ENCODE measurements around the gene CRADD.
"Not testable (repeated sequence)": the region's sequence is repeated elsewhere in the genome, so short reads cannot be mapped to it uniquely, and the experiment has no call there.

The CRADD gene

GRCh38 chr12:93862424-93862823, 185.2 kb downstream of the CRADD start:
- CTCF ChIA-PET = no interaction called here
- peaks cover 33% of the 10 kb centered on the region for H3K9me3 Mint-ChIP-seq
- H3K36me3 Mint-ChIP-seq = peaks cover 13% of the 10 kb centered on the region
- peaks cover 5% of the 10 kb centered on the region for H3K27me3 Mint-ChIP-seq
- no peak for DNase-seq
- no peaks in the 10 kb centered on the region for H3K4me1 Mint-ChIP-seq
- no peak overlapping the region for H3K4me3 Mint-ChIP-seq
- no peak overlapping the region for H3K27ac Mint-ChIP-seq

DNA sequence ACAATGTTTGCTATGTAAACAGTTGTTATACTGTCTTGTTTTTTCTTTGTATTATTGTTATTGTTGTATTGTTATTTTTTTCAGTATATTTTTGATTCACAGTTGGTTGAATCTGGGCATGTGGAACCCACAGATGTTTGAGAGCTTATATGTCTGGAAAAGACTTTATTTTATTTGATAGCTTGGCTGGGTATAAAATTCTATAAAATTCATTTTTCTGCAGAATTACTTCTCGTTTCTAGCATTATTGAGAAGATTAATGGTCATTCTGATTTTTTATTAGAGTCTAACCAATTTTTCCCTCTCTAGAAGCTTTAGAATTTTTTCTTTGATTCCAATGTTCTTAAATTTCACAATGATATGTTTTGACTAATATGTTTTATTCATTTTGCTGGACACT, 188.6 kb downstream of the CRADD start:
- Mint-ChIP-seq H3K27ac (no peak overlapping the region), H3K4me3 (no peak overlapping the region), H3K27me3 (peaks cover 13% of the 10 kb centered on the region), H3K9me3 (peaks cover 47% of the 10 kb centered on the region), H3K4me1 (no peaks in the 10 kb centered on the region), H3K36me3 (peaks cover 17% of the 10 kb centered on the region)
- DNase-seq = no peak
- CTCF ChIA-PET = interaction anchor here (1.3 kb wide), 1 partner anchor 8 kb away, joined by 3 read pairs; no protein-coding TSS in a partner anchor

GRCh38 chr12:93868771-93869170, 191.6 kb downstream of the CRADD start:
- H3K27me3 Mint-ChIP-seq = peaks cover 13% of the 10 kb centered on the region
- H3K9me3 Mint-ChIP-seq = peaks cover 61% of the 10 kb centered on the region
- no peaks in the 10 kb centered on the region for H3K4me1 Mint-ChIP-seq
- CTCF ChIA-PET = no interaction called here
- DNase-seq = no peak
- no peak overlapping the region for H3K27ac Mint-ChIP-seq
- peaks cover 21% of the 10 kb centered on the region for H3K36me3 Mint-ChIP-seq
- H3K4me3 Mint-ChIP-seq = no peak overlapping the region

DNA sequence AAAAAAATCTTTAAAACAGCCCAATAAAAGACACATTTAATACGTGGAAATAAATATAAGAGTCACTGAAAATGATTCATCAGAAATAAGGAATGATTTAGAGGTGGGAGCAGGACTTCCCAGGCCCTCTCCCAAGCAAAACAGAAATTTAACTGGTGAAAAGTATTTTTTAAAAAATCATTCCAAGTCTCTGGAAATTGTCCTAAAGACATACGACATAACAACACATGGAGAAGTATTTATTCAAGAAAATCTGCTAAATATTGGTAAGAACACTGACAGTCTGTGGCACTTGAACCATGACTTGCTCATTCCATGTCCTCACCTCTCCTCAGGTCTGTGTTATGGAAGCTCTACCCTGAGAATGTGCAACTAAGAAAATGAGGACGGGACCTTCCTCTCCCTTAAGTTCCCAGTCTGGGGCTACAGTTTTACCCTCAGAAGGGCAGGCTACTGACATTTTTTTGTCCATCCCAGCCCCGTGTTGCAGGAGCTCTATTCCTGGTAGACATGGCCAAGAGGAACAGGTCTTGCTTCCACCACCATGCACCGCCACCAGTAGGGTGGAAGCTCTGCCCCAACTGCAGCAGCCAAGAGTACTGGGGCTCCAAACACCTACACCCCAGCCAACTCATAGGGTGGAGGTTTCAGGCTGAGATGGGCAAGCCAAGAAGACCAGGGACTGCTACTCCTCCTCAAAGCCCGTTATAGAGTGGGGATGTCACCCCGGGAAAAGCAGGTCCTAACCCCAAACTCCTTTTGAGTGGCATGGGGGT, 193.0 kb downstream of the CRADD start:
- CTCF ChIA-PET = no interaction called here

GRCh38 chr12:93871566-93871965, 194.4 kb downstream of the CRADD start:
- H3K4me3 Mint-ChIP-seq, H3K27ac Mint-ChIP-seq, H3K4me1 Mint-ChIP-seq, DNase-seq, CTCF ChIA-PET: not testable (repeated sequence)
- Mint-ChIP-seq H3K36me3 (peaks cover 31% of the 10 kb centered on the region), H3K9me3 (peaks cover 66% of the 10 kb centered on the region), H3K27me3 (peaks cover 17% of the 10 kb centered on the region)

More for the DNA sequence above, 193.0 kb downstream of the CRADD start:
- Mint-ChIP-seq H3K4me3 (no peak overlapping the region), H3K27ac (no peak overlapping the region), H3K4me1 (no peaks in the 10 kb centered on the region), H3K27me3 (peaks cover 16% of the 10 kb centered on the region), H3K9me3 (peaks cover 64% of the 10 kb centered on the region), H3K36me3 (peaks cover 31% of the 10 kb centered on the region)
- DNase-seq = no peak

GRCh38 chr12:93873561-93873960, 196.4 kb downstream of the CRADD start:
- no peak overlapping the region for H3K4me3 Mint-ChIP-seq
- H3K9me3 Mint-ChIP-seq = peaks cover 62% of the 10 kb centered on the region
- H3K4me1 Mint-ChIP-seq = peaks cover 6% of the 10 kb centered on the region
- no peak for DNase-seq
- CTCF ChIA-PET = no interaction called here
- H3K27ac Mint-ChIP-seq = no peak overlapping the region
- peaks cover 12% of the 10 kb centered on the region for H3K27me3 Mint-ChIP-seq
- H3K36me3 Mint-ChIP-seq = peaks cover 33% of the 10 kb centered on the region

GRCh38 chr12:93875157-93875556, 198.0 kb downstream of the CRADD start:
- peaks cover 63% of the 10 kb centered on the region for H3K9me3 Mint-ChIP-seq
- H3K4me3 Mint-ChIP-seq = no peak overlapping the region
- peaks cover 21% of the 10 kb centered on the region for H3K4me1 Mint-ChIP-seq
- peaks cover 9% of the 10 kb centered on the region for H3K27me3 Mint-ChIP-seq
- no peak overlapping the region for H3K27ac Mint-ChIP-seq
- CTCF ChIA-PET = interaction anchor here (0.8 kb wide), 1 partner anchor 107 kb away, joined by 3 read pairs; no protein-coding TSS in a partner anchor
- H3K36me3 Mint-ChIP-seq = peaks cover 42% of the 10 kb centered on the region
- no peak for DNase-seq

GRCh38 chr12:93876360-93876759, 199.2 kb downstream of the CRADD start:
- DNase-seq = no peak
- Mint-ChIP-seq H3K9me3 (peaks cover 67% of the 10 kb centered on the region), H3K36me3 (peaks cover 48% of the 10 kb centered on the region), H3K27me3 (peaks cover 4% of the 10 kb centered on the region), H3K4me1 (peaks cover 33% of the 10 kb centered on the region), H3K4me3 (no peak overlapping the region), H3K27ac (no peak overlapping the region)
- CTCF ChIA-PET = no interaction called here

DNA sequence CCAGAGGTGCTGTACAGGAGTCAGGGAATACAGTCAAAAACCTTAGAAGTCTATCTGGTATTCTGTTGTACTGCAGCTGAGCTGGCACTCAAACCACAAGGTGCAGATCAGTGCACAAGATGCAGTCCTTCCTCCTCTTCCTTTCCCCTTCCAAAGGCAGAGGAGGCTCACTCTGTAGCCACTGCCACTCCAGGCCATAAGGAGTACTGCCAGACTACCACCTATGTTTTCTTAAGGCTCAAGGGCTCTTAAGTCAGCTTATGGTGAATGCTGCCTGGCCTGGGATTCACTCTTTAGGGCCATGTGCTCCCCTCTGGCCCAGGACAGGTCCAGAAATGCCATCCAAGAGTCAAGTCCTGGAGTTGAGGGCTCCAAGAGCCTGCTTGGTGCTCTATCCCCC, 200.3 kb downstream of the CRADD start:
- DNase-seq = no peak
- Mint-ChIP-seq H3K9me3 (peaks cover 57% of the 10 kb centered on the region), H3K27ac (no peak overlapping the region), H3K4me1 (peaks cover 40% of the 10 kb centered on the region), H3K27me3 (peaks cover 4% of the 10 kb centered on the region), H3K36me3 (peaks cover 53% of the 10 kb centered on the region), H3K4me3 (no peak overlapping the region)
- CTCF ChIA-PET = no interaction called here

GRCh38 chr12:93879476-93880421, 202.6 kb downstream of the CRADD start:
- CTCF ChIA-PET = interaction anchor here (1.4 kb wide), 2 partner anchors 19 to 310 kb away, joined by 3 to 4 read pairs; no protein-coding TSS in a partner anchor

GRCh38 chr12:93880853-93881522, 203.8 kb downstream of the CRADD start:
- Mint-ChIP-seq H3K27ac (peak overlapping the region; percentile 94), H3K27me3 (no peaks in the 10 kb centered on the region), H3K4me1 (peaks cover 41% of the 10 kb centered on the region), H3K9me3 (peaks cover 27% of the 10 kb centered on the region), H3K4me3 (peak overlapping the region; percentile 11), H3K36me3 (peaks cover 35% of the 10 kb centered on the region)
- peak; percentile 35 for DNase-seq
- CTCF ChIA-PET = interaction anchor here (1.4 kb wide), 1 partner anchor 312 kb away, joined by 4 read pairs; no protein-coding TSS in a partner anchor

More at GRCh38 chr12:93879476-93880421, 202.6 kb downstream of the CRADD start:
- Mint-ChIP-seq H3K36me3 (peaks cover 44% of the 10 kb centered on the region), H3K27ac (peak overlapping the region; percentile 94), H3K4me3 (no peak overlapping the region), H3K9me3 (peaks cover 40% of the 10 kb centered on the region), H3K4me1 (peaks cover 46% of the 10 kb centered on the region), H3K27me3 (peaks cover 4% of the 10 kb centered on the region)
- no peak for DNase-seq

DNA sequence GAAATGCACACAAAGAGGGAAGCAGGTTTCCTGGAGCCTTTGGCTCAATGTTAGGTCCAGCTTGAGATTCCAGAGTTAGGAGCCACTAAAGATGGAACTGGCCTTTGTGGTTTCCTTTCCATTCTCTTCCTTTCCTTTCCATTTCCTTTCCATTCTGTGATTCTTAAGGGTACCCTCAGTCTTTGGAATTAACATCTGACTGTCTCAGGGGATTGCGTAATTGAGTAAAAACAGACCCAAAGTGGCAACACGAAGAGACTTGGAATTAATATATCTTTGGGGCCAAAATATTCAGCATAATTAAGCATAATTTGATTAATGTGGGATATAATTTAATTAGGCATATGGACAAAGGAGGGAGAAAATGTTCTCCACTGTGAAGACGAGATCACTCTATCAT, 205.6 kb downstream of the CRADD start:
- no peak for DNase-seq
- no peaks in the 10 kb centered on the region for H3K27me3 Mint-ChIP-seq
- H3K4me1 Mint-ChIP-seq = peaks cover 46% of the 10 kb centered on the region
- peak overlapping the region; percentile 94 for H3K27ac Mint-ChIP-seq
- peaks cover 15% of the 10 kb centered on the region for H3K9me3 Mint-ChIP-seq
- no peak overlapping the region for H3K4me3 Mint-ChIP-seq
- CTCF ChIA-PET = interaction anchor here (1.3 kb wide), 1 partner anchor 115 kb away, joined by 4 read pairs; no protein-coding TSS in a partner anchor
- peaks cover 27% of the 10 kb centered on the region for H3K36me3 Mint-ChIP-seq

GRCh38 chr12:93883436-93884154, 206.4 kb downstream of the CRADD start:
- Mint-ChIP-seq H3K27ac (no peak overlapping the region), H3K36me3 (peaks cover 26% of the 10 kb centered on the region), H3K9me3 (peaks cover 14% of the 10 kb centered on the region), H3K27me3 (no peaks in the 10 kb centered on the region), H3K4me3 (no peak overlapping the region), H3K4me1 (peaks cover 45% of the 10 kb centered on the region)
- CTCF ChIA-PET = interaction anchor here (1.3 kb wide), 1 partner anchor 116 kb away, joined by 4 read pairs; no protein-coding TSS in a partner anchor
- DNase-seq = no peak
